ENCODE measurements around the gene THRB.

Gene THRB

GRCh38 chr3:24494618-24495325, at the start of gene THRB:
Gene THRB (minus strand): TSS chr3:24494850.
- no peak for DNase-seq (ENCODE audit: low spot score)

DNA sequence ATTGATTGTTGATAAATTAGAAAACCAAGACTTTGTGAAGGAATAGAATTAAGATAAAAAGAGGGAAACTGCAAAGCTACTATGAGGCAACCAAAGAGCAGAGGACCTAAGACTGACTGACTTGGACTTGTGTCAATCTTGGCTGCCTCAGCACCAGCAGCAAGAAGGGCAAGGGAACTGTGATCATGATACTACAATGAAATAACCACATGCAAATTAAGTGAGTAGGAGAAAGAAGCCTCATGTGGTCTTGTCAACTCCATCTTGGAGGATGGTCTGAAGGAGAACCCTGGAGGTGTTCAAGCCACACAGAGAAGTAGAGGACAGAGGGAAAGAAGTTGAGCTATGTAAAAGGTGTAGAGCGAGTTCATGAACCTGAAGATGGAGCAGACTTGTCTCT, 47.3 kb upstream of the THRB start:
- no peak for DNase-seq (ENCODE audit: low spot score)

- DNase-seq (ENCODE audit: low spot score): no peak
Measured at GRCh38 chr3:24540821-24541220, 46.2 kb upstream of the THRB start.

DNA sequence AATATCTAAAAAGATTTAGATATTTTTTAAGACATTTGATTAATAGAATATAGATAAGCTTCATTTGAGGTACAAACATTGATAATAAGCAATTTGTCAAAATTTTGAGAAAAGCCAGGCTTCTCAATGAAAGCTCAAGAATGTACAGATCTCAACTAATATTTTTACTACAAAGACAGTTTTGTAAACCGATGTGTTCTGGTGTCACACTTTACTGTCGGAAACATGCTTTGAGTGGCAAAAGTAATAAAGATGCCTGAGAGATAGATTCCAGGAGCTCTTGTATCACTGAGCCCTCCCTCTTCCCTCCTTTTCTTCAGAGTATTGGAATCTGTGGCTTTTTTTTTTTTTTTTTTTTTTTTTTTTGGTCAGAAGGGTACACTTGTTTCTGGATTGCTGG, 45.0 kb upstream of the THRB start:
- DNase-seq (ENCODE audit: low spot score): no peak

GRCh38 chr3:24538891-24539290, 44.2 kb upstream of the THRB start:
- DNase-seq (ENCODE audit: low spot score): no peak

- DNase-seq (ENCODE audit: low spot score): no peak
Measured at GRCh38 chr3:24533561-24534193, 39.0 kb upstream of the THRB start.

DNA sequence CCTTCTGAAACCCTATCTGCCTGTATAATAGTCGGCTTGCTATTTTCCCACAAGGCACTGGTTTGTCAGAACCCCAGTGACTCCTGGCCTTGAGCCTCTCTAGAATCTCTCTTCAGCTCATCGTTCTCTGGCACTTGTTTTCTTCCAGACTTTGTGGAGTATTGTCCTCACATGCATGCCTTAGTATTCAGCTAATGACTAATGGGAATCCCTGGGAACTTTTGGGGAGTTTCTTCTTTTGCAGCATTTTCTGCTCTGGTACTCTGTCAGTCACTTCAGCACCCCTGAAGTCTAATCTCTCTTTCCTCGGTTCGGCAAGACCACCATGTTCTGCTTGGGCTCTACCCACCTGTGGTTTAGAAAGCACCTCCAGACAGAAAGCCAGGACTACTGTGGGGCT, 35.8 kb upstream of the THRB start:
- no peak for DNase-seq (ENCODE audit: low spot score)

- no peak for DNase-seq (ENCODE audit: low spot score)
Measured at GRCh38 chr3:24529210-24529609, 34.6 kb upstream of the THRB start.

DNA sequence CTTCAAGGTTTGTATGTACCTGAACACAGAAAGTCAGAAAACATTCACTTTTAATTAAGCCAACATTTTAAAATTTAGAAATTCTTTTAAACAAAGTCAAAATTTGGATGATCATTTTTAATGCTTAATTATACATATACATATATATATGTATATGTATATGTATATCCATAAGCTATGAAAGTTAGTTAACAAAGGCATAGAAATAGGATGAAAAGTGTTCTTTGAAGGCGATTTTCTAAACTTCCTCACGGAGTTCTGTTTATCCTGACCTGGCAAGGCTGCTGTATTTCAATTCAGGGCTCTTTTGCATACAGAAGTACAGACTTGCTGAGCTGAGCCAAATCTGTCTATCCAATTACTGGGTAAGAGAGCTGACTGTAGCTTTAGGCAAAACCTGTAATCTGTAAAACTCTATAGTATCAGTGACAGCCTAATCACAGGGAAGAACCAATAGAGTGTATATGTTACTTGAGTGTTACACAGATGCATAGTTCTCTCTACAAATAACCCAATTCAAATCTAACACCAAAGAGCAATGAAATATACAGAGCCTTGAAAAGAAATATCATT, 32.1 kb upstream of the THRB start:
- no peak for DNase-seq (ENCODE audit: low spot score)

DNA sequence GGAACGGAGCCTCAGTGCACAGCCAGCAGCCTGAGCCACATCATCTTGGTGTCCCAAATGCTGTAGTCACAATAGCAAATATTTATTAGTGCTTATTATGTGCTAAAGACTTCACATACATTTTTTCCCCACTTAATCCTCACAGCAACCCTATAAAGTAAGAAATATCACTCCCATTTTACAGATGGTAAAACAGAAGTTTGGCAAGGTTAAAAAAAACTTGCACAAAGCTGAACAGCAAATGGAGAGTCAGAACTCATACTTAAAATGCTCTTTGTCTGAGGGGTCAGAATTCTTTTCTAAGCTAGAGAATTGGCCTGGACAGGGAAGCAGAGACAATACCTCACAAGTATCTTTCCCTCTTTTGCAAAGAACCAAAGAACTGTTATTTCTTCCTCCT, 30.9 kb upstream of the THRB start:
- DNase-seq (ENCODE audit: low spot score): no peak

DNA sequence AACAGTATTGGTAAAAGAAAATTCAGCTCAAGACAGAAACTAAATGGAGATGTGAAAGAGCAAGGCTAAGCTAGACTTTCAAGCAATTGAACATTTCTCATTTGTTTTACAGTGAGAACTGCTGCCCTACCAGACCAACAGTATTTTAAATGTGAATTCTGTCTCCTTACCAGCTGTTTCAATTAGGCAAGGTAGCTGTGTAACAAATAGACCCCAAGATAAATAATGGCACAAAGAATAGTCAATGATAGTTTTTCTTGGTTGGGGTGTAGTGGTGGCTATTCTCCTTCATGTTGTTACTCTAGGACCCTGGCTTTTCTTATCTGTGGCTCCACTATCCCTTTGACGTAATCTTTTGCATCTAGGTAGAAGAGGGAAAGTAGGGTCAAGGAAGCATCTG, 30.4 kb upstream of the THRB start:
- DNase-seq (ENCODE audit: low spot score): no peak

DNA sequence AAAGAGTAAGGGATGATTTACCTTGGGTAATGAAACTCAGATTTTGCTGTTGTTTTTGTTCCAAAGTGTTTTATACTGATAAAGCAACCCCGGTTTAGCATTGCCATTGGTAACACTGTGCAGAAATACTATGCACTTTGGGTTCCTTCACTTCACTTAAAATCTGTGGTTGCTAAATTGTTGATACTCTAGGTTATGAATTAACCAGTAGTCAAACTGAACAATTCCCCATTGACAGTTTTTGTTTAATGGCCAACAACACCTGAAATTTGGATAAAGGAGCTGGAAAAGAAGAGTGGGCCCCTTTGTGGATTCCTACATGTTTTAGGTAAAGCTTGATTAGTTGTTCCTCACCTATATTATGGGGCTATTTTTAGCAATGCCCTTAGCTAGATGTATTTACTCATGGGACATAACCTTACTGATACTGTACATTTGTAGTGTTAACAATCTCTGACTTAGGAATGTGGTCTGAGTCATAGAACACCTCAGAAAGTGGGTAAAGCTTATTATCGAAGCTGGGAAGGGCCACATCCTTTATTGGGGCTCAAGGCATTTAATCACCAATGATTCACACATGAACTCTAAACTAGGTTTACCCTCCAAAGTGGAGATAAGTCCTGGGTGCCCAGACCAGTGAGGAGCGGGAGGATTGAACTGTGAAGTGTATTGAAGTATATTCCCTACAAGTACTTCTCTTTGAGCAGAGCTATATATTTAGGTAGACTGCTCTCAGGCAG, 29.5 kb upstream of the THRB start:
- DNase-seq (ENCODE audit: low spot score): no peak

DNA sequence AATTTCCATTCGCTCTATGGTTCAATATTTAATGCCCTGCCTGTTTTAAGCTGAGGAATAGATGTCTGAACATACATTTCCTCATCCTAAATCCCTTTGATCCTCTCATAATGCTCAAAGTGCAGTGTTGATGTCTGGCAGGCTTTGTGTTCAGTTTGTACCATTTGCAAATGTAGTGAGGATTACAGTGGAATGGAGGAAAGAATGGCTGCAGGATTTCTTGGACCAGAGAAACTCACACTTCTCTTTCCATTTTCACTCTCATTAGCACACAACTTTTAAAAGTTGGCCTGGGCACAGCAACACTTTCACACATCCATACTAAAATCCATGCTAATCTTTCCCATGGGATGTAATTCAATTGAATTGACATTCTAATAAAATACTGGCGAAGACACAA, 28.6 kb upstream of the THRB start:
- no peak for DNase-seq (ENCODE audit: low spot score)

- no peak for DNase-seq (ENCODE audit: low spot score)
Measured at GRCh38 chr3:24522146-24522579, 27.5 kb upstream of the THRB start.

DNA sequence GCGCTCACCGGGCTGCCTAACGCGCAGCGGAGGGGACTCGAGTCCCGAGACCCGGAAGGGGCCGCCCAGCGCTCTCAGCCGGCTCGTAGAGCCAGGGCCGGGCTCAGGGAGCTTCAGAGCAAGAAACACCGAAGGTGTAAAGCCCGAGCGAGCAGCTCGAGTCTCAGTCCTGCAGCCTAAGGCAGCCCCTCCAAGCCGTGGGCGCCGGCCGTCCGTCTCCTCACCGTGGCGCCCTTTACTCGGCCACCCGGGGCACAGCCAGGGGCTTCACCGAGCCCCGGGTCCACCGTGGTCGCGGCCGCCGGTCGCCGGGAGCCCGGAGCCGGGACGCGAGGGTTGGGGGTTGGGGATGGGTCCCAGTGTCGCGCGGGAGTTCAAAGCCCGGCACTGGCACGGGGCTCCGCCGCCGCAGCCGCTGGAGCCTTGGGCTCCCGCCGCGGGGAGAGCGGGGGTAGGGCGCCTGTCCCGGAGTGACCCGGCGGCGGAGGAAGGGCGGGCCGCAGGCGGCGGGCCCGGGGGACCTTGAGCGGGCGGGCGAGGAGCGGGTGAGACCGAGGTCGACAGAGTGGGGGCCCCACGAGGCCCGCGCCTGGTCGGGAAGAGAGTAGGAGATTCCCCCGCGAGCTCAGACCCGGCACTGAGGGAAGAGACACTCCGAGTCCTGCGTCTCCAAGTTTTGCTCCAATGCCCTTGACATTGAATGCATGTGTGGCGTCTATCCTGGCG, 26.9 kb upstream of the THRB start:
- DNase-seq (ENCODE audit: low spot score): no peak

DNA sequence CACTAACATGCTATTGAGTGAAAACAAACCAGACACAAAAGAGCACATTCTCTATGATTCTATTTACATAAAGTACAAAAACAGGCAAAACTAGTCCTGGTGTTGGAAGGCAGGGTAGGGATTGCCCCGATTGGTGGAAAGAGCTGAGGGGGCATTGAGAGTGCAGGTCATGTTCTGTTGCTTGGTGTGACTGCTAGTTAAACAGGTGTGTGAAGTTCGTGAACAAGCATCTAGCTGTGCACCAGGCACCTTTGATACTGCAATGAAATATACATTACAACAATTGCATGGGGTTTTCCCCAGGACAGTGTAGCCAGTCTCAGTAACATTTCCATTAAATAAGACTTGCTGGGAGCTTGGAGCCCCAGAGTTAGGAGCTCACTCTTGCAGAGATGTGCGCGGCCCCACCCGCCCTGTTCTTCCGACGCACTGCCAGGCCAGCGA, 26.3 kb upstream of the THRB start:
- DNase-seq (ENCODE audit: low spot score): no peak

GRCh38 chr3:24520101-24520495, 25.4 kb upstream of the THRB start:
- no peak for DNase-seq (ENCODE audit: low spot score)

- no peak for DNase-seq (ENCODE audit: low spot score)
Measured at GRCh38 chr3:24519368-24520100, 24.9 kb upstream of the THRB start.

GRCh38 chr3:24518990-24519367, 24.3 kb upstream of the THRB start:
- no peak for DNase-seq (ENCODE audit: low spot score)

DNA sequence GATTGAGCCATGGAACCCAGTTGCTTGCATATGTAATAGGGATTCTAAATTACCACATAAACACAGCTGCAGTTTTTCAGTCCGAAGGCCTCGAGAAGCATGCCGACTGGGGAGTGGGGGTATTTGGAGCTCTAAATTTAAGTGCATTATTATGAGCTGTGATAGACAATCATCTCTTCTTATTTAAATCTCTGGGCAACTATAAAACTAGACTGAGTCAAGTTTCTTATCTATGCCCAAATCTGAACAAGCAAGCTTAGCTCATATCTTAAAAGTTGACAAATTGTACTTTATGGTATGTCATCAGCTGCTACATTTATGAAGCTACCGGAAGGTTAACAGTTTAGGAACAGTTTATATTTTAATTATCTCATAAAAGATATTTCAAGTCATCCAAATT, 19.5 kb upstream of the THRB start:
- DNase-seq (ENCODE audit: low spot score): no peak

DNA sequence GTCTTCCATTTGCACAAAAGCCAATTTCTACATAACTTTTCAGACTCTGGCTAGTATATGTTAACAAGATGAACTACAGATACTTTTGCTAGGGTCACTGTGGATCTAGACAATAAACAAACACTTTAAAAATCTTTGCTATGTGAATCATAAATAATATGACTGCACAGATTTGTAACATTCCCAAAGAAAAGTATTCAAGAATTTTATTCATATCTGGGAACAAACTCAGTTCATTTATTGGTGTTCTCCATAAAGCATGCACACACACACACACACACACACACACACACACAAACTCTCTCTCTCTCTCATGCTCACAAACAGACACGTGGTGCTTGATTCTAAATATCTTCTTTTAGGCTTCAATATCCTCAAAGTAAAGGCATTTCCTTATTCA, 18.8 kb upstream of the THRB start:
- no peak for DNase-seq (ENCODE audit: low spot score)
